ENCODE data around the gene CHST11.

GRCh38 chr12:104420868-104421267, 35.9 kb upstream of the CHST11 start:
- TF ChIP-seq CTCF (IDR thresholded peaks at IDR 0.05; ENCODE audit: insufficient read depth, low read length, poor library complexity, severe bottlenecking) (no peak), EZH2phosphoT487 (conservative IDR thresholded peaks at IDR 0.05; ENCODE audit: low read length) (no peak)
